Panc1 (cell line): ENCODE data around the gene ATP10A. TPM values are rescaled to one million over a fixed set of nuclear protein-coding genes. Genes with fewer than 3 reads are reported as not detected.

Source experiments
- ATAC-seq: fragments of 200-7000 bp; cut with Tn5 transposase; 2 replicates; pipeline ENCODE4 v1.9.1; 2020; ENCODE audit warnings: mild to moderate bottlenecking, moderate library complexity
- BruUV-seq: library from RNA; stranded (reverse); fragments of 400-500 nt; replicated peaks from 2 replicates; lab custom pipeline; 2021; lab: Mats Ljungman, UMichigan
- CTCF ChIA-PET: fragments of 300-600 bp; sonication (Branson Sonifier 250); formaldehyde crosslinking; loops from one replicate; lab custom pipeline; 2022; ENCODE audit warnings: antibody characterized with exemption; lab: Charles Lee
- POLR2A ChIA-PET: fragments of 300-600 bp; sonication (Branson Sonifier 250); formaldehyde crosslinking; loops from one replicate; lab custom pipeline; 2022; ENCODE audit warnings: antibody characterized with exemption; lab: Charles Lee
- DNase-seq: peaks from one replicate; pipeline ENCODE4 v3.0.0-alpha.2; 2010; ENCODE audit warnings: low read depth, low spot score
- H3K27ac ChIP-seq: 2 replicates; pipeline ENCODE4 v1.5.1; 2011; ENCODE audit warnings: mild to moderate bottlenecking, low read length, inconsistent platforms
- H3K27me3 ChIP-seq: fragments of 200-500 bp; sonication (Bioruptor generic); 2 replicates; pipeline ENCODE4 v1.6.0; 2014; ENCODE audit warnings: low read length, inconsistent platforms; ENCODE audit not compliant: control insufficient read depth, insufficient read depth
- H3K36me3 ChIP-seq: fragments of 200-500 bp; sonication (Bioruptor generic); 2 replicates; pipeline ENCODE4 v1.5.1; 2014; ENCODE audit warnings: inconsistent platforms, mild to moderate bottlenecking, low read length, moderate library complexity; ENCODE audit not compliant: control insufficient read depth, insufficient read depth
- H3K4me1 ChIP-seq: 2 replicates; pipeline ENCODE4 v1.5.1; 2011; ENCODE audit warnings: inconsistent platforms, mild to moderate bottlenecking, low read length, moderate library complexity; ENCODE audit not compliant: control insufficient read depth, insufficient read depth
- H3K4me3 ChIP-seq, 2 experiments: 2 replicates each; pipeline ENCODE4 v1.5.1; 2011 to 2012; ENCODE audit warnings: low read depth in 2 of 2, low read length in 2 of 2, mild to moderate bottlenecking in 2 of 2, inconsistent platforms in 1 of 2, moderate library complexity in 1 of 2
- H3K9me3 ChIP-seq: fragments of 200-500 bp; sonication (Bioruptor generic); 2 replicates; pipeline ENCODE4 v1.5.1; 2014; ENCODE audit warnings: low read depth, mild to moderate bottlenecking, inconsistent platforms, low read length, moderate library complexity; ENCODE audit not compliant: control insufficient read depth, insufficient read depth
- CTCF ChIP-seq: fragments of 450-650 bp; IDR thresholded peaks from 2 replicates; pipeline ENCODE4 v1.5.1; 2017; ENCODE audit warnings: mild to moderate bottlenecking
- POLR2AphosphoS5 ChIP-seq: IDR thresholded peaks from 2 replicates; pipeline ENCODE4 v1.6.1; 2012; ENCODE audit warnings: mild to moderate bottlenecking, low read depth, low read length, moderate library complexity
- REST ChIP-seq, 2 experiments: IDR thresholded peaks; 2 replicates each; pipeline ENCODE4 v1.6.1; 2011 to 2012; ENCODE audit warnings: low read depth in 2 of 2, control low read depth in 1 of 2, low read length in 1 of 2, mild to moderate bottlenecking in 1 of 2, moderate library complexity in 1 of 2; ENCODE audit not compliant: insufficient read depth in 1 of 2
- SIN3A ChIP-seq: IDR thresholded peaks from 2 replicates; pipeline ENCODE4 v1.6.1; 2012; ENCODE audit warnings: low read depth, mild to moderate bottlenecking, low read length, moderate library complexity, borderline replicate concordance; ENCODE audit not compliant: insufficient read depth
- TCF7L2 ChIP-seq: IDR thresholded peaks from 2 replicates; pipeline ENCODE4 v1.6.1; 2011; ENCODE audit warnings: mild to moderate bottlenecking, low read depth, low read length, inconsistent platforms
- in situ Hi-C: cut with HindIII; loops from 2 replicates; pipeline ENCODE4 v1.10.0; 2016; ENCODE audit warnings: low sequenced_read_pairs, low pct_unique_long_range_greater_than_20kb
- intact Hi-C: fragments of 100-400 bp; cut with micrococcal nuclease; formaldehyde crosslinking; loops from one replicate; pipeline ENCODE4 v1.10.0; 2022; ENCODE audit not compliant: unreplicated experiment
- total RNA-seq: library from RNA; stranded (reverse); gene quantifications from one replicate; pipeline ENCODE4 v1.2.1, GENCODE V29; 2021; ENCODE audit not compliant: unreplicated experiment

ATP10A gene
- total RNA-seq, 1 experiment from 2014 or later: 0.31 TPM

GRCh38 chr15:25764980-25765735 is 98.0 kb downstream of the ATP10A start:
- CTCF ChIA-PET: no interaction called here
- ATAC-seq: no peak
- TF ChIP-seq SIN3A (no peak), POLR2AphosphoS5 (no peak), REST (IDR thresholded peaks at IDR 0.05; ENCODE audit: insufficient read depth in 1 of 2, low read depth in 2 of 2, low read length in 1 of 2) (no peak), CTCF (no peak), TCF7L2 (no peak)
- Histone ChIP-seq H3K36me3 (no peaks in the 10 kb centered on the region), H3K27me3 (no peaks in the 10 kb centered on the region), H3K4me3 (no peak overlapping the region), H3K27ac (no peak overlapping the region), H3K9me3 (no peaks in the 10 kb centered on the region), H3K4me1 (no peaks in the 10 kb centered on the region)
- intact Hi-C loops: no loop called here
- no TSS peak for BruUV-seq
- in situ Hi-C loops: no loop called here
- DNase-seq: no peak
- POLR2A ChIA-PET: no interaction called here

- ATAC-seq: no peak
- H3K9me3 ChIP-seq: no peaks in the 10 kb centered on the region
- no peaks in the 10 kb centered on the region for H3K27me3 ChIP-seq
- POLR2A ChIA-PET: no interaction called here
- no peak for DNase-seq
- H3K4me3 ChIP-seq: no peak overlapping the region
- in situ Hi-C loops (no loop called here), intact Hi-C loops (no loop called here)
- H3K27ac ChIP-seq: no peak overlapping the region
- BruUV-seq: no TSS peak
- CTCF ChIA-PET: no interaction called here
- no peak for TF ChIP-seq SIN3A
- no peak for TF ChIP-seq REST (IDR thresholded peaks at IDR 0.05; ENCODE audit: insufficient read depth in 1 of 2, low read depth in 2 of 2, low read length in 1 of 2)
- TF ChIP-seq CTCF: no peak
- TF ChIP-seq TCF7L2: no peak
- TF ChIP-seq POLR2AphosphoS5: no peak
- H3K36me3 ChIP-seq: no peaks in the 10 kb centered on the region
- no peaks in the 10 kb centered on the region for H3K4me1 ChIP-seq
Measured at GRCh38 chr15:25763954-25764353, 99.2 kb downstream of the ATP10A start.
